Stimulated activated CD8-positive, alpha-beta memory T cell treated with anti-CD3 and anti-CD28 coated beads, Interleukin-4, amount 100 ng/mL, for 4 hours (primary cell): ENCODE results near the gene ATG4C.
"Not testable (repeated sequence)": the region's sequence is repeated elsewhere in the genome, so short reads cannot be mapped to it uniquely, and the experiment has no call there.

Source experiments
- DNase-seq, 2 donors: peaks; one replicate each; pipeline ENCODE4 v3.0.0-alpha.2; 2020; ENCODE audit warnings: low read depth in 2 of 2, low spot score in 1 of 2

Gene ATG4C, protein sequence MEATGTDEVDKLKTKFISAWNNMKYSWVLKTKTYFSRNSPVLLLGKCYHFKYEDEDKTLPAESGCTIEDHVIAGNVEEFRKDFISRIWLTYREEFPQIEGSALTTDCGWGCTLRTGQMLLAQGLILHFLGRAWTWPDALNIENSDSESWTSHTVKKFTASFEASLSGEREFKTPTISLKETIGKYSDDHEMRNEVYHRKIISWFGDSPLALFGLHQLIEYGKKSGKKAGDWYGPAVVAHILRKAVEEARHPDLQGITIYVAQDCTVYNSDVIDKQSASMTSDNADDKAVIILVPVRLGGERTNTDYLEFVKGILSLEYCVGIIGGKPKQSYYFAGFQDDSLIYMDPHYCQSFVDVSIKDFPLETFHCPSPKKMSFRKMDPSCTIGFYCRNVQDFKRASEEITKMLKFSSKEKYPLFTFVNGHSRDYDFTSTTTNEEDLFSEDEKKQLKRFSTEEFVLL

GRCh38 chr1:62783736-62784508 is at the start of gene ATG4C:
Gene ATG4C (plus strand): TSS chr1:62784132. CDS start chr1:62803787, 19,655 bp downstream.
- peak; percentile 82 to 85 for DNase-seq

GRCh38 chr1:62735491-62736171 is 48.3 kb upstream of the ATG4C start:
- no peak for DNase-seq

GRCh38 chr1:62740701-62741100 is 43.2 kb upstream of the ATG4C start:
- DNase-seq = not testable (repeated sequence)

GRCh38 chr1:62744611-62745577 is 39.0 kb upstream of the ATG4C start:
- no peak for DNase-seq

DNA sequence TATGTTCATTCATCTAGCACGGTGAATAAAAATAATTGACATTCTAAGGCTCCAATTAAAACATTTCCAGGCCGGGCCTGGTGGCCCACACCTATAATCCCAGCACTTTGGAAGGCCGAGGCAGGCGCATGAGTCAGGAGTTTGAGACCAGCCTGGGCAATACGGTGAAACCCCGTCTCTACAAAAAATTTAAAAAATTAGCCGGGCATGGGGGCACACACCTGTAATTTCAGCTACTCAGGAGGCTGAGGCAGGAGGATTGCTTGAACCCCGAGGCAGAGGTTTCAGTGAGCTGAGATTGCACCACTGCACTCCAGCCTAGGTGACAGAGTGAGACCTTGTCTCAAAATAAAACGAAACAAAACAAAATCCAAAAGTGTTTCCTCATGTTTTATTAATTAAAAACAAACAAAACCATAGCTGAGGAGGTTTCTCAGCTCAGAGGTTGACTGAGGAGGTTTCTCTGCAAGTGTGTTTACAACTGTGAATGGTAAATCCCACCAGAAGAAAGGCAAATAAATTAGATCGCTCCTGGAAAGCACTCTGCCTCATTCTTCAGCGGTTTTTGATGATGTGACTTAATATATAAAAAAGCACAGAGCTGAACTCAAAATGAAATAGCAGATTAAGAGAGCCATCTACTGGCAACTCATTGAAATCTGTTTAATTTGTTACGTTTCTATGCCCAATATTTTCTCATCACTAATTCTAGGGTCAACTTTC is 37.7 kb upstream of the ATG4C start:
- DNase-seq = no peak

GRCh38 chr1:62746809-62747138 is 37.2 kb upstream of the ATG4C start:
- DNase-seq = no peak

- DNase-seq = no peak
Measured at GRCh38 chr1:62753031-62753965, 30.6 kb upstream of the ATG4C start.

- not testable (repeated sequence) for DNase-seq
Measured at GRCh38 chr1:62754938-62755337, 29.0 kb upstream of the ATG4C start.

GRCh38 chr1:62756255-62756884 is 27.6 kb upstream of the ATG4C start:
- DNase-seq = not testable (repeated sequence)

DNA sequence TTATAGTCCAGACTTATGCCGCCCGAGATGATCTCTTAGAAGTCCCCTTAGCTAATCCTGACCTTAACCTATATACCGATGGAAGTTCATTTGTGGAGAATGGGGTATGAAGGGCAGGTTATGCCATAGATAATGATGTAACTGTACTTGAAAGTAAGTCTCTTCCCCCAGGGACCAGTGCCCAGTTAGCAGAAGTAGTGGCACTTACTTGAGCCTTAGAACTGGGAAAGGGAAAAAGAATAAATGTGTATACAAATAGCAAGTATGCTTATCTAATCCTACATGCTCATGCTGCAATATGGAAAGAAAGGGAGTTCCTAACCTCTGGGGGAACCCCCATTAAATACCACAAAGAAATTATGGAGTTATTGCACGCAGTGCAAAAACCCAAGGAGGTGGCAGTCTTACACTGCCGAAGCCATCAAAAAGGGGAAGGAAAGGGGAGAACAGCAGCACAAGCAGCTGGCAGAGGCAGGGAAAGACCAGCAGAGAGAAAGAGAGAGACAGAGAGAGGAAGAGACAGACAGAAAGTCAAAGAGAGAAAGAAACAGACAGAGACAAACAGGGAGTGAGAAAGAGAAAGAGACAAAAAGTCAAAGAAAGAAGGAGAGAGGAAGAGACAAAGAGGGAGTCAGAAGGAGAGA is 24.6 kb upstream of the ATG4C start:
- DNase-seq = not testable (repeated sequence)

DNA sequence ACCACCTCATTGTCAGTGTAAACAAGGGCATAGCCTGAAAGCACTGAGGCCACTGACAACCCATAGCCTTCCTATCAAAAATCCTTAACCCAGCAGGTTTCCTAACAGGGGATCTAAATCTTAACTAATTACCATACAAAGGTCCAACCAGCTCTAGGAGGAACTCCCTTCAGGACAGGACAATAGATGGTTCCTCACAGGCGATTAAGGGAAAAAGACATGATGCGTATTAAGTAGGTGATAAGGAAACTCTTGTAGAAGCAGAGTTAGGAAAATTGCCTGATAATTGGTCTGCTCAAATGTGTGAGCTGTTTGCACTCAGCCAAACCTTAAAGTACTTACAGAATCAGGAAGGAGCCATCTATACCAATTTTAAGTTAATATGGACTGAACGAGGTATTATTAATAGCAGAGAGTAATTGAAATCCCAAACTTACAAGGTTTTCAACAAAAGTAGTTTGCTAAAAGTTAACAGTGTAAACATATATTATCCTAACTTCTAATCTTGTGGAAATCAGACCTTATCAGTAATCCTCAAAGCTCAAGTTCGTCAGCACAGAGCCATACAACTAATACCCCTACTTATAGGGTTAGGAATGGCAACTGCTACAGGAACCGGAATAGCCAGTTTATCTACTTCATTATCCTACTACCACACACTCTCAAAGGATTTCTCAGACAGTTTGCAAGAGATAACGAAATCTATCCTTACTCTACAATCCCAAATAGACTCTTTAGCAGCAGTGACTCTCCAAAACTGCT is 23.7 kb upstream of the ATG4C start:
- not testable (repeated sequence) for DNase-seq

DNA sequence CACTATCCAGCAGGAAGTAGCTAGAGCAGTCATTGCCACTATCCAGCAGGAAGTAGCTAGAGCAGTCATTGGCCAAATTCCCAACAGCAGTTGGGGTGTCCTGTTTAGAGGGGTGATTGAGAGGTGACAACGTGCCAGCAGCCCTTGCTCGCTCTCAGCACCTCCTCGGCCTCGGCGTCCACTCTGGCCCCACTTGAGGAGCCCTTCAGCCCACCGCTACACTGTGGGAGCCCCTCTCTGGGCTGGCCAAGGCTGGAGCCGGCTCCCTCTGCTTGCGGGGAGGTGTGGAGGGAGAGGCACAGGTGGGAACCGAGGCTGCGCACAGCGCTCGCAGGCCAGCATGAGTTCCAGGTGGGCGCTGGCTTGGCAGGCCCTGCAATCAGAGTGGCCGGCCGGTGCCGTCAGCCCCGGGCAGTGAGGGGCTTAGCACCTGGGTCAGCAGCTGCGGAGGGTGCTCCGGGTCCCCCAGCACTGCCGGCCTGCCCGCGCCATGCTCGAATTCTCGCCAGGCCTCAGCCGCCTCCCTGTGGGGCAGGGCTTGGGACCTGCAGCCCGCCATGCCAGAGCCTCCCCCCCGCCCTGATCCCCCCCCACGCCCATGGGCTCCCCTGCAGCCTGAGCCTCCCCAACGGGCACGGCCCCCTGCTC is 22.6 kb upstream of the ATG4C start:
- not testable (repeated sequence) for DNase-seq

DNA sequence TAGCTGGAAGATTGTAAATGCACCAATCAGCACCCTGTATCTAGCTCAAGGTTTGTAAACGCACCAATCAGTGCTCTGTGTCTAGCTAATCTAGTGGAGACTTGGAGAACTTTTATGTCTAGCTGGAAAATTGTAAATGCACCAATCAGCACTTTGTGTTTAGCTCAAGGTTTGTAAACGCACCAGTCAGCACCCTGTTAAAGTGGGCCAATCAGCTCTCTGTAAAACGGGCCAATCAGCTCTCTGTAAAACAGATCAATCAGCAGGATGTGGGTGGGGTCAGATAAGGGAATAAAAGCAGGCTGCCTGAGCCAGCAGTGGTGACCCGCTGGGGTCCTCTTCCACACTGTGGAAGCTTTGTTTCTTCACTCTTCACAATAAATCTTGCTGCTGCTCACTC is 21.9 kb upstream of the ATG4C start:
- DNase-seq = not testable (repeated sequence)

GRCh38 chr1:62765981-62766380 is 18.0 kb upstream of the ATG4C start:
- DNase-seq = no peak

GRCh38 chr1:62768551-62768950 is 15.4 kb upstream of the ATG4C start:
- not testable (repeated sequence) for DNase-seq

- no peak for DNase-seq
Measured at GRCh38 chr1:62772607-62773295, 11.2 kb upstream of the ATG4C start.
